Measurements from ENCODE around the gene TRMT11. TPM values are rescaled to one million over a fixed set of nuclear protein-coding genes. Genes with fewer than 3 reads are reported as not detected.

TRMT11 gene
- total and polyA plus RNA-seq, 9 donors = 10.7 to 29.9 (median 23.9) TPM

DNA sequence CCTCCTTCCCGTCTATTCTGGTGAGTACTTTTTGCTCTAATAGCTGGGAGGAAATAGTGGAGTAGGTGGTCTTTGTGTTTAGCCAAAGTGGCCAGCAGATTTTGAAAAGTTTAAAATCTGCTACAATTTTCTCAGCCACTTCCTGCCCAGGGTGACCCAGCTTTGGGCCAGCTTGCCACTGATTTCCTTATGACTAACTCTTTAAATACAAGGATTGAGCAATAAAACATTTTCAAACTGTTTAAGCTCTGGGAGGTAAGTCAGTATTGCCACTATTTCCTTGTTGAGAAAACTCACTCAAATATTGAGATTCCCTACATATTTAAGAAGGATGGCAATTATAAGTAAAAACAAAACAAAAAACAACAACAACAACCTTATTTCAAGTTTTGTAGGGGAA is 54.5 kb downstream of the TRMT11 start:
- H3K27ac ChIP-seq = no peak overlapping the region
- no peaks in the 10 kb centered on the region for H3K9me3 ChIP-seq
- H3K4me1 ChIP-seq (ENCODE audit: insufficient read depth) = peaks cover 2% of the 10 kb centered on the region
- no peaks in the 10 kb centered on the region for H3K27me3 ChIP-seq
- 58 to 64% (median 62%) methylated on average over 1 of the region's 1 CpG for WGBS, 3 donors
- no peak for DNase-seq
- TF ChIP-seq POLR2A (IDR thresholded peaks at IDR 0.05) (no peak), EP300 (IDR thresholded peaks at IDR 0.05) (no peak)
- TF ChIP-seq, protein P1, sequence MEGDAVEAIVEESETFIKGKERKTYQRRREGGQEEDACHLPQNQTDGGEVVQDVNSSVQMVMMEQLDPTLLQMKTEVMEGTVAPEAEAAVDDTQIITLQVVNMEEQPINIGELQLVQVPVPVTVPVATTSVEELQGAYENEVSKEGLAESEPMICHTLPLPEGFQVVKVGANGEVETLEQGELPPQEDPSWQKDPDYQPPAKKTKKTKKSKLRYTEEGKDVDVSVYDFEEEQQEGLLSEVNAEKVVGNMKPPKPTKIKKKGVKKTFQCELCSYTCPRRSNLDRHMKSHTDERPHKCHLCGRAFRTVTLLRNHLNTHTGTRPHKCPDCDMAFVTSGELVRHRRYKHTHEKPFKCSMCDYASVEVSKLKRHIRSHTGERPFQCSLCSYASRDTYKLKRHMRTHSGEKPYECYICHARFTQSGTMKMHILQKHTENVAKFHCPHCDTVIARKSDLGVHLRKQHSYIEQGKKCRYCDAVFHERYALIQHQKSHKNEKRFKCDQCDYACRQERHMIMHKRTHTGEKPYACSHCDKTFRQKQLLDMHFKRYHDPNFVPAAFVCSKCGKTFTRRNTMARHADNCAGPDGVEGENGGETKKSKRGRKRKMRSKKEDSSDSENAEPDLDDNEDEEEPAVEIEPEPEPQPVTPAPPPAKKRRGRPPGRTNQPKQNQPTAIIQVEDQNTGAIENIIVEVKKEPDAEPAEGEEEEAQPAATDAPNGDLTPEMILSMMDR (IDR thresholded peaks at IDR 0.05) = no peak
- no peaks in the 10 kb centered on the region for H3K36me3 ChIP-seq
- intact Hi-C loops (cut with DNase I) = no loop called here
- no peak overlapping the region for H3K4me3 ChIP-seq

DNA sequence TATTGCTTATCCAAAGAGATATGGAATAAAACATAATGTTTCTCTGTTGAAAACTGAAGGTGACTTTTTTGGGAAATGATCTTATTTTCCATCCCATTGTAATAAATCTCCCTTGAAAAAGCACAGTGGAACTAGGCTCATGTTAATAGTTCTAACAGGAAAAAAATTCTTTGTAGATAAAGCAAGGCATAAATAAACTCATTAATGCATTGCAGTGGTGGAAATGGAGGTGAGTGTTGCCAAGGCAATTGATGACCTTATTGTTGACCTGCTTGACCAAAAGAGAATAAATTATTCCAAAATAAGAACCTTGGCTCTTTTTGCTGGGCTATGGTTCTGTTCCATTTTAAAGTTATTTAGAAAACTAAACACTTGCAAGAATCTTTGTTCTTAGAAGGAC is 55.2 kb downstream of the TRMT11 start:
- Histone ChIP-seq H3K27me3 (no peaks in the 10 kb centered on the region), H3K4me1 (ENCODE audit: insufficient read depth) (peaks cover 2% of the 10 kb centered on the region), H3K27ac (no peak overlapping the region), H3K9me3 (no peaks in the 10 kb centered on the region), H3K4me3 (no peak overlapping the region), H3K36me3 (no peaks in the 10 kb centered on the region)
- intact Hi-C loops (cut with DNase I) = no loop called here
- TF ChIP-seq EP300 (IDR thresholded peaks at IDR 0.05) (no peak), POLR2A (IDR thresholded peaks at IDR 0.05) (no peak)
- TF ChIP-seq, protein P1 (IDR thresholded peaks at IDR 0.05) = no peak
- no peak for DNase-seq

DNA sequence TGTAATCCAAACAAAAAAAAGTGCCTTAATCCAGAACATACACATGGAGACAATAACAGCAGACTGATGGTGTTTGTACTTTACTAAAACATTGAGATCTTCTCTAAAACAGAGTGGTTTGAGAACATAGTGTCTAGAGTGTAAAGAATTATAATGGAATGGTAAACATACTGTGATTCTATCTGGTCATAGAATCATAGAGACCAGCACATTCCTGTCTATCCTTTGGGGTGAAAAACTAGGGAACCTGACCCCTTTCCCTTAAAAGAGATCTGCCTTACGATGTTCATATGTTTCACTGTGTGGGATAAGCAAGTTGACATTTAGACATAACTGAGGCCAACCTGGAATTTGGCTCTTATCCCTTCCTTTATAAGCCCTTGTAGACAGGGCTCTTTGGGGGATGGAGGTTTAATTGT is 55.7 kb downstream of the TRMT11 start:
- no peak for DNase-seq
- H3K9me3 ChIP-seq = no peaks in the 10 kb centered on the region
- no peaks in the 10 kb centered on the region for H3K27me3 ChIP-seq
- no peak overlapping the region for H3K4me3 ChIP-seq
- peaks cover 2% of the 10 kb centered on the region for H3K4me1 ChIP-seq (ENCODE audit: insufficient read depth)
- WGBS, 3 donors = 50 to 59% (median 54%) methylated on average over 1 of the region's 1 CpG
- TF ChIP-seq, protein P1 (IDR thresholded peaks at IDR 0.05) = no peak
- TF ChIP-seq EP300 (IDR thresholded peaks at IDR 0.05) (no peak), POLR2A (IDR thresholded peaks at IDR 0.05) (no peak)
- no peak overlapping the region for H3K27ac ChIP-seq
- H3K36me3 ChIP-seq = no peaks in the 10 kb centered on the region
- intact Hi-C loops (cut with DNase I) = no loop called here

DNA sequence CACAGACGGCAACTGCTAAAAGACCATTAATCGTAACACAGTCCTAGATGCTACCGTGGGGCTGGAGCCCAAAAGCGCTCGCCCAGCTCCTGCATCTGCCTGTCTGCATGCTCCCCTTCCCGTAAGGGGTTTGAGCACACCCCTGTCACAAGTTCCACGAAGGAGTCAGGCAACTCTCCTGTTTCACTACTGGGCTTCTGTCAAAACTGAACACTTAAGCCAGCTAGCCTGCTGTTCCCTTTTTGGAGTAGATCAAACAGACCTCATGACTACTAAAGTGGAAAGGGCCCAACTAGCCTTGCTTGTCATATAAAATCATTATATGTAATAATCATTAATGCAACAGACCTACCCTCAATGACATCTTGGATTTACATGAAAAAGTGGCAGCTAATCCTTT is 61.3 kb downstream of the TRMT11 start:
- no peaks in the 10 kb centered on the region for H3K36me3 ChIP-seq
- 86 to 93% (median 91%) methylated on average over 7 of the region's 7 CpGs for WGBS, 3 donors
- no peaks in the 10 kb centered on the region for H3K27me3 ChIP-seq
- no peak overlapping the region for H3K27ac ChIP-seq
- H3K4me3 ChIP-seq = no peak overlapping the region
- H3K4me1 ChIP-seq (ENCODE audit: insufficient read depth) = no peaks in the 10 kb centered on the region
- TF ChIP-seq, protein P1 (IDR thresholded peaks at IDR 0.05) = no peak
- TF ChIP-seq POLR2A (IDR thresholded peaks at IDR 0.05) (no peak), EP300 (IDR thresholded peaks at IDR 0.05) (no peak)
- no peak for DNase-seq
- intact Hi-C loops (cut with DNase I) = no loop called here
- H3K9me3 ChIP-seq = no peaks in the 10 kb centered on the region

DNA sequence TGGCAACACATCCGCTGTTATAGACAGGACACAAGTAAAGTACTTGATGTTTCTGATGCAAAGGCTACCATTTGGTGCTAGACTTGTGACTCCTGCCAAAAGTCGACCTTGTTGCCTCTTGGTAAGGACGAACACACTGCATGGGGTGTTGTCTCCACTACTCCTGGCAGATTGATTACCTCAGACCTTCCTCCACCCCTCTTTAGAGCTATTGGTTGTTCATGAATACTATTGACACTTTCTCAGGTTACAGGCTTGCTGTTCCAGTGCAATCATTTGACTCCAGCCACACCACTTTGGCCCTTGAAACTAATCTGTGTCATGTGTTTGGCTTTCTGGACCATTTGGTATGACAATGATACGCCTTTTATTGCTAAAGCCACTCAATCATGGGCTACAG is 62.3 kb downstream of the TRMT11 start:
- H3K27ac ChIP-seq = no peak overlapping the region
- no peaks in the 10 kb centered on the region for H3K9me3 ChIP-seq
- intact Hi-C loops (cut with DNase I) = no loop called here
- no peaks in the 10 kb centered on the region for H3K27me3 ChIP-seq
- H3K4me3 ChIP-seq = no peak overlapping the region
- DNase-seq = no peak
- H3K36me3 ChIP-seq = no peaks in the 10 kb centered on the region
- TF ChIP-seq, protein P1 (IDR thresholded peaks at IDR 0.05) = no peak
- TF ChIP-seq POLR2A (IDR thresholded peaks at IDR 0.05) (no peak), EP300 (IDR thresholded peaks at IDR 0.05) (no peak)
- H3K4me1 ChIP-seq (ENCODE audit: insufficient read depth) = no peaks in the 10 kb centered on the region
- 78 to 90% (median 90%) methylated on average over 4 of the region's 4 CpGs for WGBS, 3 donors

All from ovary (tissue), 9 donors.